ENCODE measurements around the gene CCDC171.

DNA sequence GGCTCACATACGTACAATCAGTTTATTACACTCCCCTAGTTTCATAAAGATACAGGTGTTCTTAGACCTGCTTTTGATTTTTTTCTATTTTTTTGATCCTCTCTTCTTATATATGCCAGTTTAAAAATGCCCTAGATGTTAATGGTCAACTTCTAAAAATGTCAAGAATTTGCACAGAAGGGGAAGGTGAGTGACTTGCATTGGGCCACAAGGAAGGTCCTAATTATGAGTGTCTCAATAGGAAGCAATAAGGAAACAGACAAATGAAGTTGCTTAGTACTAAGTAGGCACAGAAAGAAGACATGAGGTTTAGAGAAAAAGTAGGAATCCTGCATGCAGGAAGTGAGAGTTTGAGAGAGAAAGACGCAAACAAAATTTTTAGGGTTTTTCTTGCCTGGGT is 3.2 kb upstream of the CCDC171 start:
- TF ChIP-seq, protein P1, sequence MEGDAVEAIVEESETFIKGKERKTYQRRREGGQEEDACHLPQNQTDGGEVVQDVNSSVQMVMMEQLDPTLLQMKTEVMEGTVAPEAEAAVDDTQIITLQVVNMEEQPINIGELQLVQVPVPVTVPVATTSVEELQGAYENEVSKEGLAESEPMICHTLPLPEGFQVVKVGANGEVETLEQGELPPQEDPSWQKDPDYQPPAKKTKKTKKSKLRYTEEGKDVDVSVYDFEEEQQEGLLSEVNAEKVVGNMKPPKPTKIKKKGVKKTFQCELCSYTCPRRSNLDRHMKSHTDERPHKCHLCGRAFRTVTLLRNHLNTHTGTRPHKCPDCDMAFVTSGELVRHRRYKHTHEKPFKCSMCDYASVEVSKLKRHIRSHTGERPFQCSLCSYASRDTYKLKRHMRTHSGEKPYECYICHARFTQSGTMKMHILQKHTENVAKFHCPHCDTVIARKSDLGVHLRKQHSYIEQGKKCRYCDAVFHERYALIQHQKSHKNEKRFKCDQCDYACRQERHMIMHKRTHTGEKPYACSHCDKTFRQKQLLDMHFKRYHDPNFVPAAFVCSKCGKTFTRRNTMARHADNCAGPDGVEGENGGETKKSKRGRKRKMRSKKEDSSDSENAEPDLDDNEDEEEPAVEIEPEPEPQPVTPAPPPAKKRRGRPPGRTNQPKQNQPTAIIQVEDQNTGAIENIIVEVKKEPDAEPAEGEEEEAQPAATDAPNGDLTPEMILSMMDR (IDR thresholded peaks at IDR 0.05; ENCODE audit: low read depth, low read length, missing input control), result no peak
- TF ChIP-seq, protein P2, sequence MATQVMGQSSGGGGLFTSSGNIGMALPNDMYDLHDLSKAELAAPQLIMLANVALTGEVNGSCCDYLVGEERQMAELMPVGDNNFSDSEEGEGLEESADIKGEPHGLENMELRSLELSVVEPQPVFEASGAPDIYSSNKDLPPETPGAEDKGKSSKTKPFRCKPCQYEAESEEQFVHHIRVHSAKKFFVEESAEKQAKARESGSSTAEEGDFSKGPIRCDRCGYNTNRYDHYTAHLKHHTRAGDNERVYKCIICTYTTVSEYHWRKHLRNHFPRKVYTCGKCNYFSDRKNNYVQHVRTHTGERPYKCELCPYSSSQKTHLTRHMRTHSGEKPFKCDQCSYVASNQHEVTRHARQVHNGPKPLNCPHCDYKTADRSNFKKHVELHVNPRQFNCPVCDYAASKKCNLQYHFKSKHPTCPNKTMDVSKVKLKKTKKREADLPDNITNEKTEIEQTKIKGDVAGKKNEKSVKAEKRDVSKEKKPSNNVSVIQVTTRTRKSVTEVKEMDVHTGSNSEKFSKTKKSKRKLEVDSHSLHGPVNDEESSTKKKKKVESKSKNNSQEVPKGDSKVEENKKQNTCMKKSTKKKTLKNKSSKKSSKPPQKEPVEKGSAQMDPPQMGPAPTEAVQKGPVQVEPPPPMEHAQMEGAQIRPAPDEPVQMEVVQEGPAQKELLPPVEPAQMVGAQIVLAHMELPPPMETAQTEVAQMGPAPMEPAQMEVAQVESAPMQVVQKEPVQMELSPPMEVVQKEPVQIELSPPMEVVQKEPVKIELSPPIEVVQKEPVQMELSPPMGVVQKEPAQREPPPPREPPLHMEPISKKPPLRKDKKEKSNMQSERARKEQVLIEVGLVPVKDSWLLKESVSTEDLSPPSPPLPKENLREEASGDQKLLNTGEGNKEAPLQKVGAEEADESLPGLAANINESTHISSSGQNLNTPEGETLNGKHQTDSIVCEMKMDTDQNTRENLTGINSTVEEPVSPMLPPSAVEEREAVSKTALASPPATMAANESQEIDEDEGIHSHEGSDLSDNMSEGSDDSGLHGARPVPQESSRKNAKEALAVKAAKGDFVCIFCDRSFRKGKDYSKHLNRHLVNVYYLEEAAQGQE (IDR thresholded peaks at IDR 0.05), result no peak
- TF ChIP-seq RXRA (IDR thresholded peaks at IDR 0.05) (no peak), GABPA (IDR thresholded peaks at IDR 0.05 in 1 of 2, conservative IDR thresholded peaks at IDR 0.05 in 1 of 2) (no peak), SP1 (IDR thresholded peaks at IDR 0.05) (no peak)

Measured in liver (tissue), 3 donors.